NCI-H1436 (cell line): ENCODE measurements around the gene IL33.

Experiments
- DNase-seq: peaks from one replicate; lab custom pipeline; 2025; lab: John Stamatoyannopoulos, UW

IL33 gene

GRCh38 chr9:6304232-6304631 lies 88.6 kb downstream of the IL33 start:
- DNase-seq = no peak

- peak; percentile 4 for DNase-seq
Measured at GRCh38 chr9:6305954-6306563, 90.5 kb downstream of the IL33 start.
